HL-60 (cell line): ENCODE data around the gene C6orf163.
A peak's percentile ranks its signal among the peaks of the same experiment; 100 is the strongest.

Experiments
- CTCF ChIP-seq: IDR thresholded peaks from one replicate; pipeline ENCODE4 v1.5.1; 2011; ENCODE audit warnings: low read length, control low read depth, inconsistent platforms; ENCODE audit not compliant: insufficient read depth
- POLR2AphosphoS5 ChIP-seq: IDR thresholded peaks from 2 replicates; pipeline ENCODE4 v1.6.1; 2012; ENCODE audit warnings: low read depth
- REST ChIP-seq: IDR thresholded peaks from 2 replicates; pipeline ENCODE4 v1.6.1; 2012; ENCODE audit warnings: low read depth; ENCODE audit not compliant: insufficient replicate concordance

GRCh38 chr6:87393026-87393622, 48.5 kb downstream of the C6orf163 start:
- TF ChIP-seq REST (no peak), CTCF (peak; percentile 30), POLR2AphosphoS5 (no peak)
